OCI-LY1 (cell line): ENCODE measurements around the gene IGLON5.

Source experiments
- H2AFZ ChIP-seq: fragments of 200-600 bp; sonication (generic), shearing (Covaris generic); 2 replicates; pipeline ENCODE4 v1.6.0; 2014; ENCODE audit warnings: antibody characterized with exemption, mild to moderate bottlenecking, low read length
- H3F3A ChIP-seq: fragments of 200-600 bp; sonication (generic), shearing (Covaris generic); 2 replicates; pipeline ENCODE4 v1.6.0; 2014; ENCODE audit warnings: mild to moderate bottlenecking, antibody characterized with exemption, low read length, moderate library complexity; ENCODE audit not compliant: insufficient read depth
- H3K27ac ChIP-seq: fragments of 200-600 bp; sonication (generic); 2 replicates; pipeline ENCODE4 v1.5.1; 2014; ENCODE audit warnings: low read length, mixed run types, mild to moderate bottlenecking, low read depth; ENCODE audit not compliant: poor library complexity, severe bottlenecking
- H3K27me3 ChIP-seq: fragments of 200-600 bp; sonication (generic); 2 replicates; pipeline ENCODE4 v1.6.0; 2014; ENCODE audit warnings: antibody characterized with exemption, mild to moderate bottlenecking, low read length, moderate library complexity; ENCODE audit not compliant: insufficient read depth
- H3K36me3 ChIP-seq: fragments of 200-600 bp; sonication (generic); 2 replicates; pipeline ENCODE4 v1.6.1; 2014; ENCODE audit warnings: mild to moderate bottlenecking, antibody characterized with exemption, low read length, moderate library complexity, mixed read lengths; ENCODE audit not compliant: insufficient read depth
- H3K4me1 ChIP-seq: fragments of 200-600 bp; sonication (generic); 2 replicates; pipeline ENCODE4 v1.5.1; 2014; ENCODE audit warnings: mild to moderate bottlenecking, low read length, moderate library complexity; ENCODE audit not compliant: insufficient read depth, severe bottlenecking
- H3K4me2 ChIP-seq: fragments of 200-600 bp; sonication (generic), shearing (Covaris generic); 2 replicates; pipeline ENCODE4 v1.6.1; 2014; ENCODE audit warnings: low read length
- H3K4me3 ChIP-seq: fragments of 200-600 bp; sonication (generic); 2 replicates; pipeline ENCODE4 v1.5.1; 2014; ENCODE audit warnings: low read length, low read depth, mild to moderate bottlenecking, mixed read lengths; ENCODE audit not compliant: poor library complexity, severe bottlenecking
- H3K79me2 ChIP-seq: fragments of 200-600 bp; shearing (Covaris generic); 2 replicates; pipeline ENCODE4 v1.6.1; 2016; ENCODE audit warnings: mixed run types, low read length, mixed read lengths; ENCODE audit not compliant: insufficient read depth
- H3K9ac ChIP-seq: fragments of 200-600 bp; sonication (generic), shearing (Covaris generic); 2 replicates; pipeline ENCODE4 v1.6.1; 2014; ENCODE audit warnings: mild to moderate bottlenecking, low read length, mixed read lengths
- H3K9me2 ChIP-seq: fragments of 200-600 bp; sonication (generic), shearing (Covaris generic); 2 replicates; pipeline ENCODE4 v1.6.1; 2014; ENCODE audit warnings: low read depth, mild to moderate bottlenecking, low read length, mixed read lengths
- H3K9me3 ChIP-seq: fragments of 200-600 bp; shearing (Covaris generic); 2 replicates; pipeline ENCODE4 v1.6.1; 2014; ENCODE audit warnings: low read length, mixed read lengths
- H4K20me1 ChIP-seq: fragments of 200-600 bp; sonication (generic), shearing (Covaris generic); 2 replicates; pipeline ENCODE4 v1.6.0; 2016; ENCODE audit warnings: mild to moderate bottlenecking, low read length; ENCODE audit not compliant: insufficient read depth
- CTCF ChIP-seq: fragments of 200-600 bp; sonication (generic), shearing (Covaris generic); IDR thresholded peaks from 2 replicates; pipeline ENCODE4 v1.5.1; 2017; ENCODE audit warnings: mild to moderate bottlenecking, antibody characterized with exemption, low read length, moderate library complexity, mixed read lengths
- EZH2 ChIP-seq: fragments of 200-600 bp; sonication (generic), shearing (Covaris generic); IDR thresholded peaks from 2 replicates; pipeline ENCODE4 v1.8.0; 2017; ENCODE audit warnings: borderline replicate concordance, mixed run types, mild to moderate bottlenecking, antibody characterized with exemption, low read length, moderate library complexity, mixed read lengths

The IGLON5 gene

GRCh38 chr19:51372021-51372648 is 60.7 kb downstream of the IGLON5 start:
- Histone ChIP-seq H4K20me1 (no peaks in the 10 kb centered on the region), H3K79me2 (no peaks in the 10 kb centered on the region), H2AFZ (no peak overlapping the region), H3K9ac (no peak overlapping the region), H3K27me3 (peaks cover 9% of the 10 kb centered on the region; the same call in 1 of the 2 replicates), H3K36me3 (no peaks in the 10 kb centered on the region; the same call in 1 of the 2 replicates), H3K4me3 (no peak overlapping the region), H3K4me1 (peaks cover 8% of the 10 kb centered on the region), H3K4me2 (no peak overlapping the region), H3K9me2 (no peaks in the 10 kb centered on the region), H3K27ac (no peak overlapping the region), H3F3A (no peaks in the 10 kb centered on the region), H3K9me3 (no peaks in the 10 kb centered on the region)
- no peak for TF ChIP-seq CTCF
- no peak for TF ChIP-seq EZH2

- no peak within 1 kb of the TSS for H3K27ac ChIP-seq
- H3K4me1 ChIP-seq, result peaks cover 8% of the 10 kb centered on the region
- H3F3A ChIP-seq, result no peaks in the 10 kb centered on the region
- no peak within 1 kb of the TSS for H3K4me3 ChIP-seq
- H2AFZ ChIP-seq, result no peak within 1 kb of the TSS
- no peak within 1 kb of the TSS for H3K9ac ChIP-seq
- peaks cover 9% of the 10 kb centered on the region; the same call in 1 of the 2 replicates for H3K27me3 ChIP-seq
- no peaks in the 10 kb centered on the region for H3K79me2 ChIP-seq
- no peaks in the 10 kb centered on the region for H3K9me3 ChIP-seq
- no peaks in the 10 kb centered on the region for H3K9me2 ChIP-seq
- H3K36me3 ChIP-seq, result no peaks in the 10 kb centered on the region; the same call in 1 of the 2 replicates
- no peak within 1 kb of the TSS for H3K4me2 ChIP-seq
- TF ChIP-seq CTCF (no peak), EZH2 (no peak)
- no peaks in the 10 kb centered on the region for H4K20me1 ChIP-seq
Observed at GRCh38 chr19:51372649-51373504, 61.4 kb downstream of the IGLON5 start, which contains the start of gene NKG7. Gene NKG7, minus strand, starts transcription at chr19:51372654. Its CDS starts 119 bp downstream, at chr19:51372535.

GRCh38 chr19:51375504-51376221 is 64.2 kb downstream of the IGLON5 start:
- no peak overlapping the region for H2AFZ ChIP-seq
- no peaks in the 10 kb centered on the region for H3K9me2 ChIP-seq
- no peak overlapping the region for H3K9ac ChIP-seq
- H3K27ac ChIP-seq, result no peak overlapping the region
- no peaks in the 10 kb centered on the region for H3K9me3 ChIP-seq
- no peaks in the 10 kb centered on the region; the same call in 1 of the 2 replicates for H3K36me3 ChIP-seq
- no peaks in the 10 kb centered on the region for H3K4me1 ChIP-seq
- peaks cover 9% of the 10 kb centered on the region; the same call in 1 of the 2 replicates for H3K27me3 ChIP-seq
- no peaks in the 10 kb centered on the region for H3F3A ChIP-seq
- TF ChIP-seq CTCF (no peak), EZH2 (no peak)
- no peaks in the 10 kb centered on the region for H4K20me1 ChIP-seq
- H3K4me2 ChIP-seq, result no peak overlapping the region
- no peak overlapping the region for H3K4me3 ChIP-seq
- no peaks in the 10 kb centered on the region for H3K79me2 ChIP-seq
